Activated naive CD8-positive, alpha-beta T cell (primary cell): ENCODE data around the gene PABPC3.

Source experiments
- H3K27ac Mint-ChIP-seq: one replicate; pipeline ENCODE4 v1.8.0; 2021; ENCODE audit warnings: mixed read lengths
- H3K27me3 Mint-ChIP-seq: one replicate; pipeline ENCODE4 v1.8.0; 2021; ENCODE audit warnings: mixed read lengths
- H3K36me3 Mint-ChIP-seq: one replicate; pipeline ENCODE4 v1.8.0; 2021; ENCODE audit warnings: mixed read lengths
- H3K4me1 Mint-ChIP-seq: one replicate; pipeline ENCODE4 v1.8.0; 2021; ENCODE audit warnings: low read depth, mixed read lengths
- H3K4me3 Mint-ChIP-seq: one replicate; pipeline ENCODE4 v1.8.0; 2021; ENCODE audit warnings: mild to moderate bottlenecking, mixed read lengths
- H3K9me3 Mint-ChIP-seq: one replicate; pipeline ENCODE4 v1.8.0; 2021; ENCODE audit warnings: low read depth, mixed read lengths

PABPC3 gene

DNA sequence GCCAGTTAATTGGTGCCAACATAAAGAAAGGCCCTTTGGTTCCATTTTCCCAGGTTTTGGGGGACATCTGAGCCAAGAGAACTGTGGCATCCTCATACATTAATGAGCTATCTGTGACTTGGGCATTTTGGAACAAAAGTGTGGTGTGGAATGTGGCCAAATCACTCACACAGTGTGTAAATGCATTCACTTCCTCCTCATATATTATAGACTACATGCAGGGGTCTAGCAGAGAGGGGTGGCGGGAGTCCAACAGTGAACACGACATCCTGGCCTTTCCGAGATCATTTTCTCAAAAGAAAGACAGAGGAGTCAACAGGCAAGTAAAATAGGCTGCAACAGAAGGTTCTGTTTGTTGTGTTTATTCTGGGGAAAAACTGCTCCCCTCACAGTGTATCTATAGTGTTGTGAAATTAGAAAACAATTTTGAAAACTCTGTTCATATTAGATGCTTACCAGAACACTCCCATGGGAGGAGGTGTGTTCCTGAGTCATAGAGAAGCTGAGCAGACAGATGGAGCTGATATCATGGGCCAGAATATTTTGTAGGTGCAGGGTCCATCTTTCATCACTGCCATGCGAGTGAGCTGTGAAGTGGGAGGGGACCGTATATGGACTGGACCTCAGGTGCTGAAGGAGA, 36.9 kb downstream of the PABPC3 start:
- H3K9me3 Mint-ChIP-seq, result peaks cover 7% of the 10 kb centered on the region
- H3K4me1 Mint-ChIP-seq, result peaks cover 1% of the 10 kb centered on the region
- no peaks in the 10 kb centered on the region for H3K36me3 Mint-ChIP-seq
- H3K27ac Mint-ChIP-seq, result no peak overlapping the region
- H3K27me3 Mint-ChIP-seq, result peaks cover 22% of the 10 kb centered on the region
- no peak overlapping the region for H3K4me3 Mint-ChIP-seq

DNA sequence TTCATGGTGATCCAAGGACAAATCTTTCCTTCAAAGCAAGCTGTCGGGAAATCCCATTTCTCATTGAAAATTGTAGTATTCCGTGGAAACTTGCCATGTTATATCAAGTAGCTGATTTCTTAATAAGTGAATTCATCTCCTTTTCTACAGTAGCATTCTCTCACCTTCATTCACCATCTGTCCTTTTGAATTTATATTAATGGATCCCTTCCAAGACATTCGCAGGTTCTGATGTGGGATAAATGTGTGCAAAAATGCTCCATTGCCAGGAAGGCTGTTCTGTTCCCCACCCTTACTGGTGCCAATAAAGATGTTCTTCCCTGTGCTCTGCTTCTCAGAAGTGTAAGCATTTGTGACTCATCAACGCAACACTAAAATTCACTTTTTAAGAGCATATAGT, 40.0 kb downstream of the PABPC3 start:
- Mint-ChIP-seq H3K27ac (no peak overlapping the region), H3K9me3 (peaks cover 7% of the 10 kb centered on the region), H3K36me3 (no peaks in the 10 kb centered on the region), H3K4me3 (no peak overlapping the region), H3K4me1 (peaks cover 1% of the 10 kb centered on the region), H3K27me3 (peaks cover 25% of the 10 kb centered on the region)

DNA sequence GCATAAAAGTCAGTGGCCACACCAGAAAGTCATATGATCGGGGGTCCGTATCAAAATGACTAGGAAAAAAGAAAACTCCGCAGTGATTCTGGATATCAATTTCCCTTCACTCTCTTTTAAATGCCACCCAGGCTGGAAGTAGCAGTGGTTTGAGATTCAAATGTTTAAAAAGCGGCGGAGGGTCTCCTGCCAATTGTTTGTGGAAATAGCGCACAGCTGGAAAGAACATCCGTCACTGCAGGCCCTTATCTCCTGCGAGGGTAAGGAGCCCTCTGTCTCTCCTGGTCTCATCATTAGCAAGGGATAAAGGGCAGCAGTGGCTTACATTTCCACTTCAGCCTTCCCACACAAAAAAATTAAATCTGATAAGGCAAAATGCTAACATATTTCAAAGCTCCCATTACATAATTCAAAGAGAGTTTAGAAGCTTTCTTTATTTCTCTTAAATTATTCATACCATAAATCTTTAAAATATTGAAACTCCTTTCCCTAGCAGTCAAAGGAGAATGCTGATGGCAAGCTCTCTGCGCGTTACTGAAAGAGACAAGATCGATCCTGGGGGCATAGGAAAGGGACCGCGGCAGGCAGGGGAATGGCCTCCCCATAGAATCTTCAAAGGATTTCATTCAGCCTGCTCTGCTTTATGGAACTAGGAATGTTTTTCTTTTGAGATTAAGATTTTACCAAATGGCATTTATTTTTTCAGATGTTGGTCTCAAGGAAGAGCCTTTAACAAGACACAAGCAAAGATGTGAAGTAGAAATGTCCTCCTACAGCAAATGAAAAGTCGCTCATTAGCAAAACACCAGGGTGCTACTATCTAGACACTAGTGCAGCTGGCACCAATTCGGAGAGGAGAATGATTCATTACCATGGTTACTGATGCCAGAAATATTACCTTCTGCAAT, 41.2 kb downstream of the PABPC3 start:
- H3K27me3 Mint-ChIP-seq, result peaks cover 28% of the 10 kb centered on the region
- no peaks in the 10 kb centered on the region for H3K36me3 Mint-ChIP-seq
- no peaks in the 10 kb centered on the region for H3K4me1 Mint-ChIP-seq
- H3K4me3 Mint-ChIP-seq, result no peak overlapping the region
- H3K27ac Mint-ChIP-seq, result no peak overlapping the region
- peaks cover 7% of the 10 kb centered on the region for H3K9me3 Mint-ChIP-seq

DNA sequence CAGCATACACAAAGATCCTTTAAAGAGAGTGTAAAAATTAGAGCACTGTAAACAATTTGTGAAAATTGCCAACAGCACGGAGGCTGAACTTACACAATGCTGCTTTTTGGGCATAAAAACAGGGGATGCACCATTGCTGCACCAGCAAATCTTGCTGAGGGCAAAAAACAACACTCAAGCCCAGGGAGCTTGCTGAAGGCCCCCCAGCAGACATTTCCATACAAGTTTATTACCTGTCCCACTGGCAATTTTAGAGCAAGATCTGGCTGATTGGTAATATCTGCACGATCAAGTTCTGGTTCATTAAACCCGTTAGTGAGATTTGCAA, 41.8 kb downstream of the PABPC3 start:
- H3K4me3 Mint-ChIP-seq, result no peak overlapping the region
- no peak overlapping the region for H3K27ac Mint-ChIP-seq
- no peaks in the 10 kb centered on the region for H3K4me1 Mint-ChIP-seq
- no peaks in the 10 kb centered on the region for H3K36me3 Mint-ChIP-seq
- H3K9me3 Mint-ChIP-seq, result peaks cover 7% of the 10 kb centered on the region
- peaks cover 28% of the 10 kb centered on the region for H3K27me3 Mint-ChIP-seq

DNA sequence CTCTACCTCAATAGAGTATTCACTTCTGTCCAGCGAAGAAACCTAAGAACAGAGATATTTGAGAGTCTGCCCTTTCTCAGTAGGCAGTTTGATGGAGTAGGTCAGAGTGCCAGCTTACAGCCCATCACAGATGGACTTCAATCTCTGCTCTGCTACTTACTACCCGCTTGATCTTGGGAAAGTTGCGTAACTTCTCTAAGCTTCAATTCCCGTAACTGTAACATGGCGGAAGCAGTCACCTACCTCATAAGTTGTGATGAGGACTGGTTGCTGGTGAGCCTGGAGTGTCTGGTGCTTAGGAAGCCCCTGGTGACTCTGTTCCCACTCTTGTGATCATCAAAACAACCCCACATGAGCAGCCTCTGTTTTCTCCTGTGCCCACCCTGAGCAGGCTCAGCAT, 45.1 kb downstream of the PABPC3 start:
- H3K9me3 Mint-ChIP-seq, result no peaks in the 10 kb centered on the region
- no peak overlapping the region for H3K27ac Mint-ChIP-seq
- H3K4me3 Mint-ChIP-seq, result no peak overlapping the region
- H3K27me3 Mint-ChIP-seq, result peaks cover 18% of the 10 kb centered on the region
- no peaks in the 10 kb centered on the region for H3K36me3 Mint-ChIP-seq
- H3K4me1 Mint-ChIP-seq, result no peaks in the 10 kb centered on the region

DNA sequence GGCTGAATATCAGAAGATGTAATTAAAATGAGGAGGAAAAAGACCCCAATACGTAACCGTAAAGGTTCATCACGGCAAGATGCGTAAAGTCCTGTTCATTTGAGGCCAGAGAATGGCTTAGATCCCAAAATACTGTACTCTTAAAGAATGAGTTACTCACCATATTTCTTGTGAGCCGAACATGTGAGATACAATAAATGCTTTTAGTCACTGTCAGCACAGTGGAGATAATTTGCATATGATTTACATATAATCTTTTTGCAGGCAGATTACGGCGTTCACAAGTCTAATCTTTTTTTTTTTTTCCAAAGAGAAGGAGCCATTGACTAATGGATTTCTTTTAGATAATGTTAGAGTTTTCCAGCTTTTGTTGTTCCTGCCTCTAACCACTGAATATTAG, 47.8 kb downstream of the PABPC3 start:
- H3K9me3 Mint-ChIP-seq, result no peaks in the 10 kb centered on the region
- H3K36me3 Mint-ChIP-seq, result no peaks in the 10 kb centered on the region
- H3K4me3 Mint-ChIP-seq, result no peak overlapping the region
- H3K27ac Mint-ChIP-seq, result no peak overlapping the region
- H3K27me3 Mint-ChIP-seq, result peaks cover 13% of the 10 kb centered on the region
- no peaks in the 10 kb centered on the region for H3K4me1 Mint-ChIP-seq

DNA sequence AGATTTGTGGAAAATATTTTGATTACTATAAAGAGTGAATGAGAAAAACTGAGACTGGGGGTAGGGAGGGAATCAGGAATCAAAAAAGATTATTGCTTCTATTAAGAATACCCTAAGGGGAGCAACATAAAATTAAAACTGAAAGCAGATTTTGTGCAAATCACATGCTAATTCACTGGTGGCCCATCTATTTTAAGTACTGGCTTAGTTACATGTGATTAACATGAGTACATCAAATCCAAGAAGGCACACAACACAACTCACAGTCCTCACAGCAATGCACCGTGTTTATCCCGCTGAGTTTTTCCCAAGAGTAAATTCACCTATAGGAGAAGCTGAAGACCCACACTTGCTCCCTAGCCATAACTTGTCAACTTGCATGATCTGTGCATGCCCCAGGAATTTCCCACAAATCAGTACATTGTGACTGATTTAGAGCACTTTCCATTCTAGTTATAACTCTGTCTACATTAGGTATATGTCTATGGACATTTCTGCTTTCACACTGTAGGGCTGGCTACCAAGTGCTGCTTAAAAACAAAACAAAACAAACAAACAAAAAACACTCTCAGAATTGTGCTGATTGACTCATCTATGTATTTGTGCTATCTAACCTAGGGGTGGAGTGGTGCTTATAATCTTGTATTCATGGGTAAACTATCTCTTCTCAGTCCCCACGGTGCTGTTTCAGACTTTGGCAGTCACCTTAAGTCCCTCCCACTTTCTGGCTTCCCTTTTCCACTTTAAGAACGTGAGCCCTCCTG, 51.9 kb downstream of the PABPC3 start:
- no peak overlapping the region for H3K4me3 Mint-ChIP-seq
- H3K4me1 Mint-ChIP-seq, result no peaks in the 10 kb centered on the region
- H3K36me3 Mint-ChIP-seq, result no peaks in the 10 kb centered on the region
- H3K27ac Mint-ChIP-seq, result no peak overlapping the region
- H3K9me3 Mint-ChIP-seq, result no peaks in the 10 kb centered on the region
- peaks cover 17% of the 10 kb centered on the region for H3K27me3 Mint-ChIP-seq

DNA sequence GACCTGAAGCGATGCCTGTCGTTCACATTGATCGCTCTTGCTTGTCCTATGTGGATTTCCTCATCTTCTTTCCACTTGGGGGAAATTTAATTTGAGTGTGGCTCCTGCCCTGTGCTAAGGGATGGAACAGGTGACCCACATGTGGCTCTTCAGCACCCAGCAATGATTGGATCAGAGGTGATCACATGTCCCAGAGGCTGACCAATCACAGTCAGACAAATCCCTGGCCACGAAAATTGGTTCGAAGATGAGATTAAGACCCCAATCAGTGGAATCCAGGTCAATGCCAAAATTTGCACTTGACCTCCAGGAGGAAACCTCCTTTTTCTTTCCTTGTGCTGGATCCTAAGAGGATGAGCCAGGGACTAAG, 52.5 kb downstream of the PABPC3 start:
- Mint-ChIP-seq H3K36me3 (no peaks in the 10 kb centered on the region), H3K4me1 (no peaks in the 10 kb centered on the region), H3K9me3 (no peaks in the 10 kb centered on the region), H3K27me3 (peaks cover 14% of the 10 kb centered on the region), H3K27ac (no peak overlapping the region), H3K4me3 (no peak overlapping the region)
